Kidney (tissue), 14 donors: Measurements from ENCODE around the gene ZNF223. TPM values are rescaled to one million over a fixed set of nuclear protein-coding genes. Genes with fewer than 3 reads are reported as not detected.

Experiments used
- DNase-seq, 5 donors: peaks; one replicate each; pipeline ENCODE4 v3.0.0-alpha.2; 2013 to 2020
- FAIRE-seq: peaks from 2 replicates; lab custom pipeline; 2012; peaks lifted over from hg19 to GRCh38; lab: Jason Lieb, UNC
- H3K27ac ChIP-seq, 2 donors: one replicate each; pipeline ENCODE4 v1.7.0; 2013; ENCODE audit warnings: low read depth in 2 of 2, low read length in 2 of 2, inconsistent platforms in 1 of 2
- H3K27me3 ChIP-seq: one replicate; pipeline ENCODE4 v1.7.1; 2013; ENCODE audit warnings: low read length, inconsistent platforms; ENCODE audit not compliant: control insufficient read depth, insufficient read depth
- H3K36me3 ChIP-seq, 3 donors: one replicate each; pipeline versions ENCODE4 v1.7.0 to v1.7.1; 2013; ENCODE audit warnings: low read length in 3 of 3, control low read depth in 1 of 3, inconsistent platforms in 1 of 3; ENCODE audit not compliant: insufficient read depth in 3 of 3, control insufficient read depth in 2 of 3
- H3K4me1 ChIP-seq, 3 donors: one replicate each; pipeline versions ENCODE4 v1.7.0 to v1.7.1; 2013; ENCODE audit warnings: low read length in 3 of 3, inconsistent platforms in 1 of 3, low read depth in 1 of 3; ENCODE audit not compliant: control insufficient read depth in 2 of 3, insufficient read depth in 2 of 3
- H3K4me3 ChIP-seq, 3 donors: one replicate each; pipeline versions ENCODE4 v1.7.0 to v1.8.1; 2013; ENCODE audit warnings: low read length in 3 of 3, control low read depth in 1 of 3, inconsistent platforms in 1 of 3
- H3K9ac ChIP-seq, 3 donors: one replicate each; pipeline versions ENCODE4 v1.7.0 to v1.7.1; 2013; ENCODE audit warnings: low read length in 3 of 3, control low read depth in 1 of 3, inconsistent platforms in 1 of 3
- H3K9me3 ChIP-seq, 3 donors: one replicate each; pipeline versions ENCODE4 v1.7.0 to v1.7.1; 2013; ENCODE audit warnings: low read length in 3 of 3, control low read depth in 1 of 3, inconsistent platforms in 1 of 3; ENCODE audit not compliant: control insufficient read depth in 2 of 3, insufficient read depth in 1 of 3
- intact Hi-C: fragments of 100-400 bp; cut with DNase I; formaldehyde crosslinking; loops from one replicate; pipeline ENCODE4 v1.11.1; 2022
- polyA plus RNA-seq: library from polyadenylated mRNA; stranded (reverse); fragments of 350-450 nt; fragmentation: Illumina TruSeq; extraction: RNeasy Lipid Tissue Mini Kit (QIAGEN cat#74804); gene quantifications from one replicate; pipeline ENCODE4 v1.2.3, GENCODE V29; 2014; ENCODE audit warnings: low read depth, low replicate concordance; ENCODE audit not compliant: insufficient read depth
- total RNA-seq: library from RNA; stranded (reverse); fragmentation: NEBNext Ultra II Directional; extraction: Animal tissue kit (Norgen Biotek cat#: 25700); gene quantifications from one replicate; pipeline ENCODE4 v1.2.1, GENCODE V29; 2021
- TF ChIP-seq, protein P1 (sequence below): IDR thresholded peaks from 3 replicates; pipeline ENCODE4 v1.5.1; 2012; ENCODE audit warnings: mild to moderate bottlenecking, moderate library complexity, borderline replicate concordance; ENCODE audit not compliant: insufficient read depth; ENCODE audit errors: extremely low read depth
- donor health status: control.
- donor health status: control.
- donor health status: control.
- donor health status: control.
- donor health status: control.
- donor health status: DM: yes; HTN: yes; CAD: no.
- donor health status: Normal renal cell carcinoma (clear cell type).

ZNF223 gene
- total and polyA plus RNA-seq, 2 donors from 2014 or later: 2.5 to 9.3 TPM

DNA sequence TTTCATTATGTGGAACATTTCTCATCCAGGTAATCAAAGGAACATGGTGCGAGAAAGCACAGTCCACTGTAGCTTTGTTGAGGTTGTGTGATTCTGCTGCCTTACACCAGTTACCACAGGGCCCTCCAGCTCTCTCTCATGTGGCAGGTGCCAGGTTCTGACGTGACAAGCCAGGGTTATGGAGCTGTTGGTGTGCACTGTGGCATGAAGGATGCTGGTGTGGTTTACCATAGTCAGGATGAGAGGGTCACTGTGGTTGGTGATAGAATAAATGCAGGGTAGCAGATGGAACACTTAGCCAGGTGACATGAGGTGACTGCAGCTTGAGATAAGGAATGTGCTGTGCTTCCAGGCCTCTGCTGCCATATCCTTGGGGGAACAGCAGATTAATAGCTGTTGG lies 7.4 kb downstream of the ZNF223 start:
- intact Hi-C loops: no loop called here
- FAIRE-seq (no peak), DNase-seq (no peak)
- H3K27me3 ChIP-seq: no peaks in the 10 kb centered on the region
- H3K4me1 ChIP-seq: no peaks in the 10 kb centered on the region
- peaks cover 12 to 52% (median 38%) of the 10 kb centered on the region in 3 donors for H3K36me3 ChIP-seq
- no peak overlapping the region for H3K27ac ChIP-seq
- no peak overlapping the region for H3K9ac ChIP-seq
- H3K9me3 ChIP-seq: peaks cover 0 to 16% (median 0%) of the 10 kb centered on the region in 3 donors
- H3K4me3 ChIP-seq: no peak overlapping the region
- TF ChIP-seq, protein P1, sequence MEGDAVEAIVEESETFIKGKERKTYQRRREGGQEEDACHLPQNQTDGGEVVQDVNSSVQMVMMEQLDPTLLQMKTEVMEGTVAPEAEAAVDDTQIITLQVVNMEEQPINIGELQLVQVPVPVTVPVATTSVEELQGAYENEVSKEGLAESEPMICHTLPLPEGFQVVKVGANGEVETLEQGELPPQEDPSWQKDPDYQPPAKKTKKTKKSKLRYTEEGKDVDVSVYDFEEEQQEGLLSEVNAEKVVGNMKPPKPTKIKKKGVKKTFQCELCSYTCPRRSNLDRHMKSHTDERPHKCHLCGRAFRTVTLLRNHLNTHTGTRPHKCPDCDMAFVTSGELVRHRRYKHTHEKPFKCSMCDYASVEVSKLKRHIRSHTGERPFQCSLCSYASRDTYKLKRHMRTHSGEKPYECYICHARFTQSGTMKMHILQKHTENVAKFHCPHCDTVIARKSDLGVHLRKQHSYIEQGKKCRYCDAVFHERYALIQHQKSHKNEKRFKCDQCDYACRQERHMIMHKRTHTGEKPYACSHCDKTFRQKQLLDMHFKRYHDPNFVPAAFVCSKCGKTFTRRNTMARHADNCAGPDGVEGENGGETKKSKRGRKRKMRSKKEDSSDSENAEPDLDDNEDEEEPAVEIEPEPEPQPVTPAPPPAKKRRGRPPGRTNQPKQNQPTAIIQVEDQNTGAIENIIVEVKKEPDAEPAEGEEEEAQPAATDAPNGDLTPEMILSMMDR: no peak

GRCh38 chr19:44061038-44061437 lies 9.2 kb downstream of the ZNF223 start:
- Histone ChIP-seq H3K4me3 (no peak overlapping the region), H3K9ac (no peak overlapping the region), H3K4me1 (no peaks in the 10 kb centered on the region), H3K36me3 (peaks cover 13 to 64% (median 39%) of the 10 kb centered on the region in 3 donors), H3K27ac (no peak overlapping the region), H3K9me3 (peaks cover 0 to 23% (median 5%) of the 10 kb centered on the region in 3 donors), H3K27me3 (no peaks in the 10 kb centered on the region)
- intact Hi-C loops: no loop called here
- FAIRE-seq: no peak
- TF ChIP-seq, protein P1: no peak
- no peak for DNase-seq

GRCh38 chr19:44066305-44066704 lies 14.5 kb downstream of the ZNF223 start:
- H3K27me3 ChIP-seq: no peaks in the 10 kb centered on the region
- no peak for FAIRE-seq
- H3K9ac ChIP-seq: no peak overlapping the region
- peaks cover 2 to 45% (median 13%) of the 10 kb centered on the region in 3 donors for H3K9me3 ChIP-seq
- no peak for DNase-seq
- TF ChIP-seq, protein P1: no peak
- H3K4me1 ChIP-seq: peaks cover 0 to under 1% (median 0%) of the 10 kb centered on the region in 3 donors
- no peak overlapping the region for H3K27ac ChIP-seq
- peaks cover 16 to 48% (median 26%) of the 10 kb centered on the region in 3 donors for H3K36me3 ChIP-seq
- intact Hi-C loops: no loop called here
- peak overlapping the region in 2 of 3 donors; percentile 3 to 16 for H3K4me3 ChIP-seq

GRCh38 chr19:44069415-44069814 lies 17.6 kb downstream of the ZNF223 start:
- H3K9me3 ChIP-seq: peaks cover 2 to 38% (median 13%) of the 10 kb centered on the region in 3 donors
- FAIRE-seq (no peak), DNase-seq (no peak)
- H3K27me3 ChIP-seq: no peaks in the 10 kb centered on the region
- no peak overlapping the region for H3K4me3 ChIP-seq
- peaks cover 12 to 21% (median 13%) of the 10 kb centered on the region in 3 donors for H3K36me3 ChIP-seq
- H3K27ac ChIP-seq: no peak overlapping the region
- intact Hi-C loops: no loop called here
- H3K9ac ChIP-seq: no peak overlapping the region
- peaks cover 0 to 5% (median 0%) of the 10 kb centered on the region in 3 donors for H3K4me1 ChIP-seq
- TF ChIP-seq, protein P1: no peak
